Thoracic aorta (tissue), 2 donors: Measurements from ENCODE around the gene IL26. TPM values are rescaled to one million over a fixed set of nuclear protein-coding genes. Genes with fewer than 3 reads are reported as not detected.

Experiments used
- ATAC-seq: fragments of 150-250 bp; one replicate; pipeline ENCODE4 v1.8.0; 2017; ENCODE audit warnings: low read depth; ENCODE audit not compliant: insufficient number of reproducible peaks, low FRiP score
- DNase-seq: peaks from one replicate; pipeline ENCODE4 v3.0.0-alpha.2; 2020; ENCODE audit warnings: low spot score
- H3K27ac ChIP-seq, 2 donors: fragments of 200-600 bp; sonication (generic); 1 replicate in 1 of 2; 2 replicates in 1 of 2; pipeline ENCODE4 v1.5.1; 2016; ENCODE audit warnings: mild to moderate bottlenecking in 2 of 2, moderate library complexity in 2 of 2
- H3K27me3 ChIP-seq: fragments of 200-600 bp; sonication (generic); replicated peaks from 2 replicates; pipeline ENCODE4 v1.6.0; 2016; ENCODE audit warnings: mild to moderate bottlenecking; ENCODE audit not compliant: insufficient read depth
- H3K36me3 ChIP-seq: fragments of 200-600 bp; sonication (generic); one replicate; pipeline ENCODE4 v1.5.1; 2016
- H3K4me1 ChIP-seq, 2 donors: fragments of 200-600 bp; sonication (generic); 1 replicate in 1 of 2; 2 replicates in 1 of 2; pipeline versions ENCODE4 v1.5.1 to v1.6.0; 2016; ENCODE audit warnings: low read depth in 2 of 2, mild to moderate bottlenecking in 1 of 2; ENCODE audit not compliant: control insufficient read depth in 1 of 2
- H3K4me3 ChIP-seq: fragments of 200-600 bp; sonication (generic); 2 replicates; pipeline ENCODE4 v1.5.1; 2016; ENCODE audit warnings: mild to moderate bottlenecking
- H3K9me3 ChIP-seq: fragments of 200-600 bp; sonication (generic); 2 replicates; pipeline ENCODE4 v1.5.1; 2016
- CTCF ChIP-seq: fragments of 200-600 bp; sonication (generic); IDR thresholded peaks from one replicate; pipeline ENCODE4 v1.5.1; 2019; ENCODE audit warnings: antibody characterized with exemption
- total RNA-seq, 2 donors: library from RNA; depleted of rRNA; stranded (reverse); fragments of >200 nt; gene quantifications; one replicate each; pipeline versions ENCODE4 v1.1.0 to v1.2.3, GENCODE V29; 2016

IL26 gene
- total RNA-seq, 2 donors from 2014 or later: not detected

DNA sequence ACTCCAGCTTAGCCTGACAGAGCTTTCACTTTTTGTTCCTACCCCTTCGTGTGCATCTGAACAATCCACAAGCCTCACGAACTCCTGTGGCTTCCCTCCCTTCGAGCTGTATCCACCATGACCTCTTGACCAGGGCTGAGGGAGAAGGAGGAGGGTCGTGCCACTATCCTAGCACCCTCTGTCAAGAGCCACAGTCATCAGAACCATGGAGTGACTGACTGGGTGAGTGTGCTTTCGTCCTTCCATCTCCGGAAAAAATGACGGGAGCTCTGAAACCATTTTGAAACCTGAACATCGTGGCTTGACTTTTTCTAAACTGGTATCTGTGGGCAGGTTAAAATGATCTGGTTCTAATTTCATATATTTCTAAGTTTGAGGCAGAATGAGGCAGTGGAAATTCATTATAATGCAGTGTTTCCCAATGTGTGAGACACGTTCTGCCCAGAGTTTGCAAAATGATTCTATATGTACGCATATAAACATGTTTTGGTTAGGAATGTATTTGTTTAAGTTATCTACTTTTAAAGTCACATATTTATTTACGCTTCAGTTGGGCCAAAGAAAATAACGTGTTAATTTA, 27.0 kb downstream of the IL26 start:
- TF ChIP-seq CTCF: no peak
- DNase-seq (no peak), ATAC-seq (no peak)
- no peak overlapping the region for H3K4me3 ChIP-seq
- H3K27ac ChIP-seq: no peak overlapping the region
- H3K36me3 ChIP-seq: no peaks in the 10 kb centered on the region
- H3K27me3 ChIP-seq: no peaks in the 10 kb centered on the region
- no peaks in the 10 kb centered on the region for H3K9me3 ChIP-seq
- H3K4me1 ChIP-seq: no peaks in the 10 kb centered on the region

- Histone ChIP-seq H3K36me3 (no peaks in the 10 kb centered on the region), H3K27me3 (no peaks in the 10 kb centered on the region), H3K4me1 (peaks cover 0 to 16% of the 10 kb centered on the region in 2 donors), H3K9me3 (no peaks in the 10 kb centered on the region), H3K4me3 (no peak overlapping the region), H3K27ac (no peak overlapping the region)
- no peak for TF ChIP-seq CTCF
- ATAC-seq: no peak
- no peak for DNase-seq
These were observed 35.3 kb downstream of the IL26 start for GRCh38 chr12:68190301-68190700.

- Histone ChIP-seq H3K4me3 (no peak overlapping the region), H3K9me3 (no peaks in the 10 kb centered on the region), H3K27me3 (no peaks in the 10 kb centered on the region), H3K27ac (no peak overlapping the region), H3K4me1 (peaks cover 0 to 16% of the 10 kb centered on the region in 2 donors), H3K36me3 (no peaks in the 10 kb centered on the region)
- ATAC-seq (no peak), DNase-seq (no peak)
- TF ChIP-seq CTCF: no peak
These were observed 35.8 kb downstream of the IL26 start for GRCh38 chr12:68189821-68190242.

GRCh38 chr12:68185598-68185997, 40.0 kb downstream of the IL26 start:
- no peak for DNase-seq

More at GRCh38 chr12:68185598-68185997, 40.0 kb downstream of the IL26 start:
- H3K27ac ChIP-seq: no peak overlapping the region
- no peaks in the 10 kb centered on the region for H3K27me3 ChIP-seq
- no peak for ATAC-seq
- H3K9me3 ChIP-seq: no peaks in the 10 kb centered on the region
- no peaks in the 10 kb centered on the region for H3K4me1 ChIP-seq
- TF ChIP-seq CTCF: no peak
- H3K36me3 ChIP-seq: no peaks in the 10 kb centered on the region
- no peak overlapping the region for H3K4me3 ChIP-seq
